Endothelial cell of umbilical vein (primary cell): ENCODE data around the gene SEC16B. TPM values are rescaled to one million over a fixed set of nuclear protein-coding genes. Genes with fewer than 3 reads are reported as not detected.

Source experiments
- BruUV-seq: library from RNA; stranded (reverse); fragments of 400-500 nt; replicated peaks from 2 replicates; lab custom pipeline; 2021; lab: Mats Ljungman, UMichigan
- CTCF ChIA-PET: fragments of 300-600, 350-600 bp; sonication (Branson Sonifier 250); formaldehyde crosslinking; loops from one replicate; lab custom pipeline; 2021; ENCODE audit warnings: antibody characterized with exemption, inconsistent platforms; lab: Charles Lee
- POLR2A ChIA-PET: fragments of 300-600, 350-600 bp; sonication (Branson Sonifier 250); formaldehyde crosslinking; loops from one replicate; lab custom pipeline; 2021; ENCODE audit warnings: antibody characterized with exemption, inconsistent platforms; lab: Charles Lee
- DNase-seq: peaks from one replicate; pipeline ENCODE4 v3.0.0-alpha.2; 2011; ENCODE audit warnings: low read depth, low spot score
- FAIRE-seq: peaks from 2 replicates; lab custom pipeline; 2011; peaks lifted over from hg19 to GRCh38; lab: Jason Lieb, UNC
- H2AFZ ChIP-seq: 2 replicates; pipeline ENCODE4 v1.6.0; 2012; ENCODE audit warnings: low read depth, low read length, control low read depth, inconsistent platforms
- H3K27ac ChIP-seq: 2 replicates; pipeline ENCODE4 v1.5.1; 2011; ENCODE audit warnings: low read depth, mild to moderate bottlenecking, control low read depth, low read length, moderate library complexity; ENCODE audit not compliant: insufficient read depth
- H3K27me3 ChIP-seq, 2 experiments: 2 replicates each; pipeline versions ENCODE4 v1.6.0 to v1.6.1; 2011; ENCODE audit warnings: low read length in 2 of 2, mixed read lengths in 1 of 2; ENCODE audit not compliant: control insufficient read depth in 2 of 2, insufficient read depth in 2 of 2
- H3K36me3 ChIP-seq, 2 experiments: 2 replicates in 1 of 2; 3 replicates in 1 of 2; pipeline ENCODE4 v1.5.1; 2011; ENCODE audit warnings: low read length in 2 of 2, mild to moderate bottlenecking in 1 of 2, moderate library complexity in 1 of 2; ENCODE audit not compliant: control insufficient read depth in 2 of 2, insufficient read depth in 2 of 2; ENCODE audit errors: extremely low read depth in 1 of 2
- H3K4me1 ChIP-seq: 3 replicates; pipeline ENCODE4 v1.5.1; 2011; ENCODE audit warnings: mild to moderate bottlenecking, low read length; ENCODE audit not compliant: control insufficient read depth, insufficient read depth; ENCODE audit errors: extremely low read depth
- H3K4me2 ChIP-seq: 2 replicates; pipeline ENCODE4 v1.6.1; 2011; ENCODE audit warnings: low read length, control low read depth, mixed read lengths; ENCODE audit not compliant: insufficient read depth
- H3K4me3 ChIP-seq, 3 experiments: fragments of 200-600 bp in 1 of 3; sonication (generic), shearing (Covaris generic) in 1 of 3; replicated peaks in 1 of 3; 2 replicates each; pipeline ENCODE4 v1.5.1; 2011 to 2016; ENCODE audit warnings: control low read depth in 3 of 3, low read length in 3 of 3, mild to moderate bottlenecking in 2 of 3, inconsistent platforms in 1 of 3, low read depth in 1 of 3, moderate library complexity in 1 of 3; ENCODE audit not compliant: insufficient read depth in 1 of 3
- H3K79me2 ChIP-seq: 2 replicates; pipeline ENCODE4 v1.6.0; 2012; ENCODE audit warnings: low read length, inconsistent platforms; ENCODE audit not compliant: control insufficient read depth, insufficient read depth
- H3K9ac ChIP-seq: replicated peaks from 2 replicates; pipeline ENCODE3; 2011; ENCODE audit warnings: low read length, control low read depth; ENCODE audit not compliant: insufficient read depth; ENCODE audit errors: extremely low read depth
- H3K9me1 ChIP-seq: replicated peaks from 3 replicates; pipeline ENCODE4 v1.6.0; 2011; ENCODE audit warnings: mild to moderate bottlenecking, low read length; ENCODE audit not compliant: control insufficient read depth, insufficient read depth; ENCODE audit errors: extremely low read depth
- H3K9me3 ChIP-seq: replicated peaks from 2 replicates; pipeline ENCODE4 v1.5.1; 2012; ENCODE audit warnings: low read length, inconsistent platforms; ENCODE audit not compliant: control insufficient read depth, insufficient read depth
- H4K20me1 ChIP-seq: replicated peaks from 2 replicates; pipeline ENCODE3; 2011; ENCODE audit warnings: mild to moderate bottlenecking, low read length; ENCODE audit not compliant: control insufficient read depth, insufficient read depth; ENCODE audit errors: extremely low read depth
- FOS ChIP-seq: IDR thresholded peaks from 2 replicates; pipeline ENCODE4 v1.6.1; 2011; ENCODE audit warnings: mild to moderate bottlenecking, low read length, moderate library complexity, borderline replicate concordance; ENCODE audit not compliant: insufficient read depth
- JUN ChIP-seq: IDR thresholded peaks from 2 replicates; pipeline ENCODE4 v1.6.1; 2011; ENCODE audit warnings: borderline replicate concordance, low read depth; ENCODE audit not compliant: insufficient read length, insufficient read depth
- MAX ChIP-seq: IDR thresholded peaks from 2 replicates; pipeline ENCODE4 v1.6.1; 2011; ENCODE audit not compliant: insufficient read depth, insufficient read length
- MYC ChIP-seq: IDR thresholded peaks from one replicate; pipeline ENCODE4 v1.6.1; 2011; ENCODE audit warnings: mild to moderate bottlenecking, low read depth, low read length
- dilution Hi-C: fragments of 300-500 bp; cut with MboI; formaldehyde crosslinking; loops from one replicate; pipeline ENCODE4 v1.15.0; 2019; ENCODE audit warnings: low sequenced_read_pairs; ENCODE audit not compliant: extremely low pct_ligation_motif_present
- intact Hi-C: fragments of 100-400 bp; cut with micrococcal nuclease; formaldehyde crosslinking; loops from one replicate; pipeline ENCODE4 v1.10.0; 2022
- polyA plus RNA-seq, 4 experiments: library from polyadenylated mRNA; depleted of rRNA in 3 of 4; stranded (reverse) in 3 of 4; unstranded in 1 of 4; fragments of >200 nt; gene quantifications; 2 replicates each; pipeline versions ENCODE4 v1.2.1 to v1.2.3, GENCODE V29; 2011 to 2012; ENCODE audit warnings: missing spikeins in 1 of 4
- total RNA-seq: library from RNA; stranded (reverse); gene quantifications from 2 replicates; pipeline ENCODE4 v1.2.3, GENCODE V29; 2021
- TF ChIP-seq, protein P1 (sequence below), 2 donors: IDR thresholded peaks; 1 replicate in 1 of 2; 2 replicates in 1 of 2; pipeline ENCODE4 v1.5.1; 2011; ENCODE audit warnings: low read length in 2 of 2, mild to moderate bottlenecking in 2 of 2, moderate library complexity in 2 of 2, control low read depth in 1 of 2, inconsistent platforms in 1 of 2, low read depth in 1 of 2; ENCODE audit not compliant: insufficient read depth in 1 of 2; ENCODE audit errors: extremely low read depth in 1 of 2

Gene SEC16B
- total and polyA plus RNA-seq, 2 donors (not counting 3 experiments of a cell fraction or from before 2014, with no cell fraction given): 0.44 to 0.58 TPM

DNA sequence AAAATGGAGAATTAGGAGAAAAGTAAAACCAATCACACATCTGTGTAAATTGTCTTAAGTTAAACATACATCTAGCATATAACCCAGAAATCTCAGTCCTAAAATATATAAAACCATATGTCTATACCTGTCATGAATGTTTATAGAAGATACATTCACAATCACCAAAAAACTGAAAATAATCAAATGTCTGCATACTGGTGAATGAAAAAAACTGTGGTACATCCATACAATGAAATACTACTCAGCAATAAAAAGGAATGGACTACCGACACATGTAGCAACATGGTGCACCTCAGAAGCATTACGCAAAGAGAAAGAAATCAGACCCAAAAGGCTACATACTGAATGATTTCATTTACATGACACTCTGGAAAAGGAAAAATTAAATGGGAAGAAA, 47.7 kb upstream of the SEC16B start:
- Histone ChIP-seq H3K4me2 (no peak overlapping the region), H3K27ac (no peak overlapping the region), H4K20me1 (no peaks in the 10 kb centered on the region), H3K36me3 (no peaks in the 10 kb centered on the region), H3K27me3 (no peaks in the 10 kb centered on the region), H3K9ac (no peak overlapping the region), H3K79me2 (no peaks in the 10 kb centered on the region), H3K9me3 (no peaks in the 10 kb centered on the region), H3K4me3 (no peak overlapping the region), H3K9me1 (no peaks in the 10 kb centered on the region), H2AFZ (no peak overlapping the region), H3K4me1 (no peaks in the 10 kb centered on the region)
- ChIA-PET CTCF (no interaction called here), POLR2A (no interaction called here)
- no TSS peak for BruUV-seq
- dilution Hi-C loops (no loop called here), intact Hi-C loops (no loop called here)
- no peak for FAIRE-seq
- no peak for DNase-seq
- no peak for TF ChIP-seq MYC
- TF ChIP-seq JUN: no peak
- no peak for TF ChIP-seq MAX
- TF ChIP-seq, protein P1, sequence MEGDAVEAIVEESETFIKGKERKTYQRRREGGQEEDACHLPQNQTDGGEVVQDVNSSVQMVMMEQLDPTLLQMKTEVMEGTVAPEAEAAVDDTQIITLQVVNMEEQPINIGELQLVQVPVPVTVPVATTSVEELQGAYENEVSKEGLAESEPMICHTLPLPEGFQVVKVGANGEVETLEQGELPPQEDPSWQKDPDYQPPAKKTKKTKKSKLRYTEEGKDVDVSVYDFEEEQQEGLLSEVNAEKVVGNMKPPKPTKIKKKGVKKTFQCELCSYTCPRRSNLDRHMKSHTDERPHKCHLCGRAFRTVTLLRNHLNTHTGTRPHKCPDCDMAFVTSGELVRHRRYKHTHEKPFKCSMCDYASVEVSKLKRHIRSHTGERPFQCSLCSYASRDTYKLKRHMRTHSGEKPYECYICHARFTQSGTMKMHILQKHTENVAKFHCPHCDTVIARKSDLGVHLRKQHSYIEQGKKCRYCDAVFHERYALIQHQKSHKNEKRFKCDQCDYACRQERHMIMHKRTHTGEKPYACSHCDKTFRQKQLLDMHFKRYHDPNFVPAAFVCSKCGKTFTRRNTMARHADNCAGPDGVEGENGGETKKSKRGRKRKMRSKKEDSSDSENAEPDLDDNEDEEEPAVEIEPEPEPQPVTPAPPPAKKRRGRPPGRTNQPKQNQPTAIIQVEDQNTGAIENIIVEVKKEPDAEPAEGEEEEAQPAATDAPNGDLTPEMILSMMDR (IDR thresholded peaks at IDR 0.05; ENCODE audit: extremely low read depth in 1 of 2, insufficient read depth in 1 of 2, low read depth in 1 of 2, low read length in 2 of 2): no peak
- TF ChIP-seq FOS: no peak
